ENCODE measurements around the gene NUDT14.
A peak's percentile ranks its signal among the peaks of the same experiment; 100 is the strongest.

The NUDT14 gene

GRCh38 chr14:105196265-105196960 lies 15.3 kb upstream of the NUDT14 start:
- H3K27me3 Mint-ChIP-seq (ENCODE audit: low read depth): peaks cover 24% of the 10 kb centered on the region
- H3K27ac Mint-ChIP-seq: no peak overlapping the region
- H3K9me3 Mint-ChIP-seq: no peaks in the 10 kb centered on the region
- no peak overlapping the region for H3K4me3 Mint-ChIP-seq
- H3K4me1 Mint-ChIP-seq (ENCODE audit: low read depth): peaks cover 14% of the 10 kb centered on the region
- H3K36me3 Mint-ChIP-seq (ENCODE audit: low read depth): no peaks in the 10 kb centered on the region

- Mint-ChIP-seq H3K36me3 (ENCODE audit: low read depth) (no peaks in the 10 kb centered on the region), H3K27me3 (ENCODE audit: low read depth) (peaks cover 24% of the 10 kb centered on the region), H3K9me3 (no peaks in the 10 kb centered on the region), H3K4me3 (no peak overlapping the region), H3K4me1 (ENCODE audit: low read depth) (peaks cover 14% of the 10 kb centered on the region), H3K27ac (no peak overlapping the region)
Observed at GRCh38 chr14:105195522-105196264, 14.6 kb upstream of the NUDT14 start.

GRCh38 chr14:105195051-105195450 lies 13.9 kb upstream of the NUDT14 start:
- Mint-ChIP-seq H3K4me3 (no peak overlapping the region), H3K27ac (no peak overlapping the region), H3K4me1 (ENCODE audit: low read depth) (peaks cover 14% of the 10 kb centered on the region), H3K27me3 (ENCODE audit: low read depth) (peaks cover 24% of the 10 kb centered on the region), H3K9me3 (no peaks in the 10 kb centered on the region), H3K36me3 (ENCODE audit: low read depth) (no peaks in the 10 kb centered on the region)

GRCh38 chr14:105193916-105194782 lies 13.0 kb upstream of the NUDT14 start:
- H3K27me3 Mint-ChIP-seq (ENCODE audit: low read depth): peaks cover 19% of the 10 kb centered on the region
- no peaks in the 10 kb centered on the region for H3K36me3 Mint-ChIP-seq (ENCODE audit: low read depth)
- no peaks in the 10 kb centered on the region for H3K9me3 Mint-ChIP-seq
- H3K27ac Mint-ChIP-seq: peak overlapping the region; percentile 37
- H3K4me3 Mint-ChIP-seq: peak overlapping the region; percentile 43
- H3K4me1 Mint-ChIP-seq (ENCODE audit: low read depth): peaks cover 14% of the 10 kb centered on the region

- Mint-ChIP-seq H3K27me3 (ENCODE audit: low read depth) (peaks cover 21% of the 10 kb centered on the region), H3K4me3 (no peak overlapping the region), H3K9me3 (peaks cover 6% of the 10 kb centered on the region), H3K4me1 (ENCODE audit: low read depth) (peaks cover 14% of the 10 kb centered on the region), H3K27ac (no peak overlapping the region), H3K36me3 (ENCODE audit: low read depth) (no peaks in the 10 kb centered on the region)
Observed at GRCh38 chr14:105192866-105193731, 12.0 kb upstream of the NUDT14 start.

- Mint-ChIP-seq H3K4me3 (no peak overlapping the region), H3K4me1 (ENCODE audit: low read depth) (no peaks in the 10 kb centered on the region), H3K36me3 (ENCODE audit: low read depth) (no peaks in the 10 kb centered on the region), H3K27me3 (ENCODE audit: low read depth) (peaks cover 7% of the 10 kb centered on the region), H3K9me3 (peaks cover 6% of the 10 kb centered on the region), H3K27ac (no peak overlapping the region)
Observed at GRCh38 chr14:105187935-105188524, 6.9 kb upstream of the NUDT14 start.

- Mint-ChIP-seq H3K9me3 (peaks cover 6% of the 10 kb centered on the region), H3K36me3 (ENCODE audit: low read depth) (no peaks in the 10 kb centered on the region), H3K27me3 (ENCODE audit: low read depth) (peaks cover 9% of the 10 kb centered on the region), H3K4me3 (no peak overlapping the region), H3K4me1 (ENCODE audit: low read depth) (no peaks in the 10 kb centered on the region), H3K27ac (no peak overlapping the region)
Observed at GRCh38 chr14:105187116-105187515, 6.0 kb upstream of the NUDT14 start.

- H3K4me1 Mint-ChIP-seq (ENCODE audit: low read depth): no peaks in the 10 kb centered on the region
- H3K4me3 Mint-ChIP-seq: no peak overlapping the region
- H3K27me3 Mint-ChIP-seq (ENCODE audit: low read depth): peaks cover 9% of the 10 kb centered on the region
- peak overlapping the region; percentile 36 for H3K27ac Mint-ChIP-seq
- H3K9me3 Mint-ChIP-seq: peaks cover 6% of the 10 kb centered on the region
- no peaks in the 10 kb centered on the region for H3K36me3 Mint-ChIP-seq (ENCODE audit: low read depth)
Observed at GRCh38 chr14:105185973-105186372, 4.9 kb upstream of the NUDT14 start.

GRCh38 chr14:105185001-105185400 lies 3.9 kb upstream of the NUDT14 start:
- peaks cover 6% of the 10 kb centered on the region for H3K9me3 Mint-ChIP-seq
- no peak overlapping the region for H3K27ac Mint-ChIP-seq
- H3K4me1 Mint-ChIP-seq (ENCODE audit: low read depth): peaks cover 4% of the 10 kb centered on the region
- peaks cover 9% of the 10 kb centered on the region for H3K27me3 Mint-ChIP-seq (ENCODE audit: low read depth)
- no peaks in the 10 kb centered on the region for H3K36me3 Mint-ChIP-seq (ENCODE audit: low read depth)
- H3K4me3 Mint-ChIP-seq: no peak overlapping the region

GRCh38 chr14:105184461-105184860 lies 3.3 kb upstream of the NUDT14 start:
- peaks cover 6% of the 10 kb centered on the region for H3K9me3 Mint-ChIP-seq
- H3K36me3 Mint-ChIP-seq (ENCODE audit: low read depth): no peaks in the 10 kb centered on the region
- H3K27me3 Mint-ChIP-seq (ENCODE audit: low read depth): peaks cover 9% of the 10 kb centered on the region
- H3K4me1 Mint-ChIP-seq (ENCODE audit: low read depth): peaks cover 4% of the 10 kb centered on the region
- H3K4me3 Mint-ChIP-seq: no peak overlapping the region
- H3K27ac Mint-ChIP-seq: no peak overlapping the region

GRCh38 chr14:105182296-105183020 lies 1.3 kb upstream of the NUDT14 start:
- peak overlapping the region; percentile 51 for H3K4me3 Mint-ChIP-seq
- H3K4me1 Mint-ChIP-seq (ENCODE audit: low read depth): peaks cover 4% of the 10 kb centered on the region
- H3K36me3 Mint-ChIP-seq (ENCODE audit: low read depth): no peaks in the 10 kb centered on the region
- H3K27me3 Mint-ChIP-seq (ENCODE audit: low read depth): peaks cover 4% of the 10 kb centered on the region
- H3K27ac Mint-ChIP-seq: peak overlapping the region; percentile 20
- no peaks in the 10 kb centered on the region for H3K9me3 Mint-ChIP-seq

GRCh38 chr14:105181549-105182295 lies 610 bp upstream of the NUDT14 start:
- H3K36me3 Mint-ChIP-seq (ENCODE audit: low read depth): no peaks in the 10 kb centered on the region
- peaks cover 4% of the 10 kb centered on the region for H3K27me3 Mint-ChIP-seq (ENCODE audit: low read depth)
- peak overlapping the region; percentile 20 for H3K27ac Mint-ChIP-seq
- H3K9me3 Mint-ChIP-seq: no peaks in the 10 kb centered on the region
- peaks cover 4% of the 10 kb centered on the region for H3K4me1 Mint-ChIP-seq (ENCODE audit: low read depth)
- peak overlapping the region; percentile 51 for H3K4me3 Mint-ChIP-seq

All from T-helper 1 cell treated with Interleukin-12 subunit alpha and Interleukin-12 subunit beta and Interleukin-4 antibody, amounts not matched to agents 30 μg/mL and 1 μg/mL, for 36 hours (primary cell).